ENCODE measurements around the gene MGST3. TPM values are rescaled to one million over a fixed set of nuclear protein-coding genes. Genes with fewer than 3 reads are reported as not detected.
"Not testable (repeated sequence)": the region's sequence is repeated elsewhere in the genome, so short reads cannot be mapped to it uniquely, and the experiment has no call there.

Gene MGST3
- total RNA-seq, 2 donors from 2014 or later: 32.9 to 48.5 TPM

- Mint-ChIP-seq H3K27ac (no peak overlapping the region), H3K36me3 (ENCODE audit: insufficient read depth in 2 of 2) (peaks cover 0 to 1% of the 10 kb centered on the region in 2 donors), H3K4me1 (ENCODE audit: low read depth) (peaks cover 27% of the 10 kb centered on the region), H3K9me3 (no peaks in the 10 kb centered on the region), H3K27me3 (ENCODE audit: low read depth) (no peaks in the 10 kb centered on the region), H3K4me3 (peak overlapping the region in 1 of 2 donors; percentile 26)
- no peak for DNase-seq
- ATAC-seq (replicated peaks in 1 of 2): no peak
Measured at GRCh38 chr1:165632491-165632890, 1.5 kb downstream of the MGST3 start.

GRCh38 chr1:165633614-165634013, 2.6 kb downstream of the MGST3 start:
- no peaks in the 10 kb centered on the region for H3K27me3 Mint-ChIP-seq (ENCODE audit: low read depth)
- peaks cover 34% of the 10 kb centered on the region for H3K4me1 Mint-ChIP-seq (ENCODE audit: low read depth)
- peak overlapping the region in 1 of 2 donors; percentile 48 for H3K4me3 Mint-ChIP-seq
- peaks cover 0 to 1% of the 10 kb centered on the region in 2 donors for H3K36me3 Mint-ChIP-seq (ENCODE audit: insufficient read depth in 2 of 2)
- ATAC-seq (replicated peaks in 1 of 2) (peak; percentile 3 to 10), DNase-seq (no peak)
- no peak overlapping the region for H3K27ac Mint-ChIP-seq
- no peaks in the 10 kb centered on the region for H3K9me3 Mint-ChIP-seq

- Mint-ChIP-seq H3K36me3 (ENCODE audit: insufficient read depth in 2 of 2) (peaks cover 0 to 1% of the 10 kb centered on the region in 2 donors), H3K27me3 (ENCODE audit: low read depth) (no peaks in the 10 kb centered on the region), H3K4me3 (peak overlapping the region; percentile 25 to 48), H3K27ac (no peak overlapping the region), H3K9me3 (no peaks in the 10 kb centered on the region), H3K4me1 (ENCODE audit: low read depth) (peaks cover 33% of the 10 kb centered on the region)
- no peak for DNase-seq
- ATAC-seq (replicated peaks in 1 of 2): no peak
Measured at GRCh38 chr1:165634154-165634921, 3.3 kb downstream of the MGST3 start.

- Mint-ChIP-seq H3K27me3 (ENCODE audit: low read depth) (no peaks in the 10 kb centered on the region), H3K4me1 (ENCODE audit: low read depth) (peaks cover 36% of the 10 kb centered on the region), H3K4me3 (no peak overlapping the region), H3K9me3 (no peaks in the 10 kb centered on the region), H3K27ac (no peak overlapping the region), H3K36me3 (ENCODE audit: insufficient read depth in 2 of 2) (peaks cover 0 to 1% of the 10 kb centered on the region in 2 donors)
- ATAC-seq (replicated peaks in 1 of 2) (no peak), DNase-seq (no peak)
Measured at GRCh38 chr1:165635329-165635728, 4.3 kb downstream of the MGST3 start.

GRCh38 chr1:165635823-165636222, 4.8 kb downstream of the MGST3 start:
- Mint-ChIP-seq H3K27me3 (ENCODE audit: low read depth) (no peaks in the 10 kb centered on the region), H3K36me3 (ENCODE audit: insufficient read depth in 2 of 2) (peaks cover 0 to 1% of the 10 kb centered on the region in 2 donors), H3K4me3 (no peak overlapping the region), H3K4me1 (ENCODE audit: low read depth) (peaks cover 41% of the 10 kb centered on the region), H3K9me3 (no peaks in the 10 kb centered on the region), H3K27ac (no peak overlapping the region)
- ATAC-seq (replicated peaks in 1 of 2) (no peak), DNase-seq (no peak)

- Mint-ChIP-seq H3K9me3 (no peaks in the 10 kb centered on the region), H3K4me3 (no peak overlapping the region), H3K27me3 (ENCODE audit: low read depth) (no peaks in the 10 kb centered on the region), H3K27ac (no peak overlapping the region), H3K36me3 (ENCODE audit: insufficient read depth in 2 of 2) (peaks cover 0 to 1% of the 10 kb centered on the region in 2 donors), H3K4me1 (ENCODE audit: low read depth) (peaks cover 54% of the 10 kb centered on the region)
- DNase-seq: no peak
- no peak for ATAC-seq (replicated peaks in 1 of 2)
Measured at GRCh38 chr1:165637427-165637826, 6.4 kb downstream of the MGST3 start.

GRCh38 chr1:165638211-165638610, 7.2 kb downstream of the MGST3 start:
- not testable (repeated sequence) for H3K27ac Mint-ChIP-seq; H3K4me3 Mint-ChIP-seq; H3K36me3 Mint-ChIP-seq (ENCODE audit: insufficient read depth in 2 of 2); DNase-seq; ATAC-seq (replicated peaks in 1 of 2); H3K27me3 Mint-ChIP-seq (ENCODE audit: low read depth); H3K9me3 Mint-ChIP-seq
- peaks cover 54% of the 10 kb centered on the region for H3K4me1 Mint-ChIP-seq (ENCODE audit: low read depth)

- H3K4me3 Mint-ChIP-seq: peak overlapping the region; percentile 42 to 51
- ATAC-seq (replicated peaks in 1 of 2): peak; percentile 79 to 90
- DNase-seq: peak in 1 of 2 donors; percentile 25
- H3K27me3 Mint-ChIP-seq (ENCODE audit: low read depth): no peaks in the 10 kb centered on the region
- H3K9me3 Mint-ChIP-seq: no peaks in the 10 kb centered on the region
- peaks cover 0 to 1% of the 10 kb centered on the region in 2 donors for H3K36me3 Mint-ChIP-seq (ENCODE audit: insufficient read depth in 2 of 2)
- peak overlapping the region; percentile 30 for H3K27ac Mint-ChIP-seq
- H3K4me1 Mint-ChIP-seq (ENCODE audit: low read depth): peaks cover 60% of the 10 kb centered on the region
Measured at GRCh38 chr1:165639821-165640623, 9.0 kb downstream of the MGST3 start.

GRCh38 chr1:165641231-165641987, 10.4 kb downstream of the MGST3 start:
- no peaks in the 10 kb centered on the region for H3K27me3 Mint-ChIP-seq (ENCODE audit: low read depth)
- ATAC-seq (replicated peaks in 1 of 2) (no peak), DNase-seq (no peak)
- peaks cover 69% of the 10 kb centered on the region for H3K4me1 Mint-ChIP-seq (ENCODE audit: low read depth)
- H3K36me3 Mint-ChIP-seq (ENCODE audit: insufficient read depth in 2 of 2): no peaks in the 10 kb centered on the region
- H3K4me3 Mint-ChIP-seq: peak overlapping the region in 1 of 2 donors; percentile 51
- no peak overlapping the region for H3K27ac Mint-ChIP-seq
- no peaks in the 10 kb centered on the region for H3K9me3 Mint-ChIP-seq

- Mint-ChIP-seq H3K36me3 (ENCODE audit: insufficient read depth in 2 of 2) (no peaks in the 10 kb centered on the region), H3K27ac (no peak overlapping the region), H3K9me3 (no peaks in the 10 kb centered on the region), H3K4me1 (ENCODE audit: low read depth) (peaks cover 51% of the 10 kb centered on the region), H3K4me3 (no peak overlapping the region), H3K27me3 (ENCODE audit: low read depth) (no peaks in the 10 kb centered on the region)
- ATAC-seq (replicated peaks in 1 of 2) (peak; percentile 43 to 63), DNase-seq (no peak)
Measured at GRCh38 chr1:165644064-165644735, 13.2 kb downstream of the MGST3 start.

- DNase-seq: peak in 1 of 2 donors; percentile 9
- peak; percentile 39 to 42 for ATAC-seq (replicated peaks in 1 of 2)
- Mint-ChIP-seq H3K27me3 (ENCODE audit: low read depth) (no peaks in the 10 kb centered on the region), H3K9me3 (no peaks in the 10 kb centered on the region), H3K4me1 (ENCODE audit: low read depth) (peaks cover 35% of the 10 kb centered on the region), H3K27ac (no peak overlapping the region), H3K36me3 (ENCODE audit: insufficient read depth in 2 of 2) (no peaks in the 10 kb centered on the region), H3K4me3 (peak overlapping the region in 1 of 2 donors; percentile 45)
Measured at GRCh38 chr1:165645654-165646366, 14.8 kb downstream of the MGST3 start.

- no peaks in the 10 kb centered on the region for H3K9me3 Mint-ChIP-seq
- H3K27ac Mint-ChIP-seq: no peak overlapping the region
- no peaks in the 10 kb centered on the region for H3K27me3 Mint-ChIP-seq (ENCODE audit: low read depth)
- H3K4me3 Mint-ChIP-seq: no peak overlapping the region
- DNase-seq (no peak), ATAC-seq (replicated peaks in 1 of 2) (no peak)
- H3K4me1 Mint-ChIP-seq (ENCODE audit: low read depth): peaks cover 21% of the 10 kb centered on the region
- H3K36me3 Mint-ChIP-seq (ENCODE audit: insufficient read depth in 2 of 2): no peaks in the 10 kb centered on the region
Measured at GRCh38 chr1:165647517-165647916, 16.5 kb downstream of the MGST3 start.

All from activated T-cell treated with anti-CD3 and anti-CD28 coated beads, Interleukin-2, amount 50 U/mL, for 72 hours (primary cell).